KMS-11 (cell line): Measurements from ENCODE around the gene AGER.

Experiments used
- H2AFZ ChIP-seq: fragments of 200-600 bp; sonication (generic); 2 replicates; pipeline ENCODE4 v1.6.1; 2016; ENCODE audit warnings: antibody characterized with exemption, mixed run types, low read depth
- H3K27ac ChIP-seq: fragments of 200-600 bp; sonication (generic); 2 replicates; pipeline ENCODE4 v1.6.1; 2016; ENCODE audit warnings: mild to moderate bottlenecking, mixed run types
- H3K27me3 ChIP-seq: fragments of 200-600 bp; sonication (generic); 2 replicates; pipeline ENCODE4 v1.6.1; 2017; ENCODE audit warnings: mild to moderate bottlenecking, low read depth, mixed run types, moderate library complexity; ENCODE audit not compliant: insufficient read depth
- H3K36me3 ChIP-seq: fragments of 200-600 bp; sonication (generic); 2 replicates; pipeline ENCODE4 v1.6.1; 2017; ENCODE audit warnings: mild to moderate bottlenecking, mixed run types; ENCODE audit not compliant: insufficient read depth
- H3K4me1 ChIP-seq: fragments of 200-600 bp; sonication (generic); 2 replicates; pipeline ENCODE4 v1.6.1; 2016; ENCODE audit warnings: mild to moderate bottlenecking, low read depth, mixed run types; ENCODE audit not compliant: poor library complexity, severe bottlenecking
- H3K4me2 ChIP-seq: fragments of 200-600 bp; sonication (generic); 2 replicates; pipeline ENCODE4 v1.7.0; 2016; ENCODE audit warnings: mild to moderate bottlenecking, mixed run types
- H3K4me3 ChIP-seq: fragments of 200-600 bp; sonication (generic); IDR thresholded peaks from 2 replicates; pipeline ENCODE4 v1.6.1; 2017; ENCODE audit warnings: low read depth, low read length, mixed read lengths; ENCODE audit not compliant: insufficient read depth
- H3K79me2 ChIP-seq: fragments of 200-600 bp; sonication (generic); 2 replicates; pipeline ENCODE4 v1.6.1; 2016; ENCODE audit warnings: low read depth, mixed run types; ENCODE audit not compliant: insufficient read depth
- H3K9ac ChIP-seq: fragments of 200-600 bp; sonication (generic); 2 replicates; pipeline ENCODE4 v1.6.1; 2016; ENCODE audit warnings: mild to moderate bottlenecking, mixed run types
- H4K20me1 ChIP-seq: fragments of 200-600 bp; sonication (generic); 2 replicates; pipeline ENCODE4 v1.6.1; 2016; ENCODE audit warnings: mild to moderate bottlenecking, mixed run types; ENCODE audit not compliant: insufficient read depth
- TF ChIP-seq, protein P1 (sequence below): fragments of 200-600 bp; sonication (generic); conservative IDR thresholded peaks from 2 replicates; pipeline ENCODE4 v1.6.1; 2017; ENCODE audit warnings: low read depth, mild to moderate bottlenecking, antibody characterized with exemption, low read length, moderate library complexity, mixed read lengths

AGER gene

DNA sequence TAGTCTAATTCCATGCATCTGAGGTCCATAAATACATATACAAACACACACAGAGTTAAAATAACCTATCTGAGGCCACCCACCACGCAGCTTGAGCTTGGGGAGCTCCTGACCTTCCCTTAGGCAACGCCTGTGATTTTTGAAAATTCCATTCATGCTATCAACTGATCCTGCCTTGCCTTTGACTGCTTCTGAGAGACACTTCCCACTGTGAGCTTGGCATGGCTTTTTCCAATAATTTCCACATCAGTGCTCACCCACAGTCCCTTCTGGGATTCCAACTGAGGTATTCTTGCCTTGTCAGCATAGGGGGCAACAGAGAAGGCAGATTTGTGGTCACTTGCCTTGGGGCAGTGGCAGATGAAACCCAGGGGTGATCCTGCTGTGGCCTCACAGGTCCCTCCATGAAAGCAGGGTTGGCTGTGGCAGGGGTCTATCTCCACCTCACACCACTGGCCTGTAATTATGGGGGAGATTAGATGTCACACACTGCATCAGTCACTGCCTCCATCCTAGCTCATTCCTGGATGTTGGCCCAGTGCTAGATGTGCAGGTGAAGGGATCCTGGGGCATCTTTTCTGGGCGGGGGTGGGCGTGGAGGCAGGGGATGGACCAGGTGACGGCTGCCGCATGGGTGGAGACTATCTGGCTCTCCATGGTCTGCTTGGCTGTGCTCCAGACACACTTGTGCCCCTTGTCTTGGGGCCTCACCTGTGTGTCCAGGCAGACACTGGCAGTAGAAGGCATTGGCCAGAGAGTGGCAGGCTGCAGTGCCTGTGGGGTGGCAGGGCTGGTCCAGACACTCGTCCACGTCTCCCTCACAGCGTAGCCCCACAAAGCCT, 19.6 kb upstream of the AGER start:
- no peak overlapping the region for H3K27ac ChIP-seq
- H3K9ac ChIP-seq: no peak overlapping the region
- TF ChIP-seq, protein P1, sequence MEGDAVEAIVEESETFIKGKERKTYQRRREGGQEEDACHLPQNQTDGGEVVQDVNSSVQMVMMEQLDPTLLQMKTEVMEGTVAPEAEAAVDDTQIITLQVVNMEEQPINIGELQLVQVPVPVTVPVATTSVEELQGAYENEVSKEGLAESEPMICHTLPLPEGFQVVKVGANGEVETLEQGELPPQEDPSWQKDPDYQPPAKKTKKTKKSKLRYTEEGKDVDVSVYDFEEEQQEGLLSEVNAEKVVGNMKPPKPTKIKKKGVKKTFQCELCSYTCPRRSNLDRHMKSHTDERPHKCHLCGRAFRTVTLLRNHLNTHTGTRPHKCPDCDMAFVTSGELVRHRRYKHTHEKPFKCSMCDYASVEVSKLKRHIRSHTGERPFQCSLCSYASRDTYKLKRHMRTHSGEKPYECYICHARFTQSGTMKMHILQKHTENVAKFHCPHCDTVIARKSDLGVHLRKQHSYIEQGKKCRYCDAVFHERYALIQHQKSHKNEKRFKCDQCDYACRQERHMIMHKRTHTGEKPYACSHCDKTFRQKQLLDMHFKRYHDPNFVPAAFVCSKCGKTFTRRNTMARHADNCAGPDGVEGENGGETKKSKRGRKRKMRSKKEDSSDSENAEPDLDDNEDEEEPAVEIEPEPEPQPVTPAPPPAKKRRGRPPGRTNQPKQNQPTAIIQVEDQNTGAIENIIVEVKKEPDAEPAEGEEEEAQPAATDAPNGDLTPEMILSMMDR: no peak
- no peaks in the 10 kb centered on the region for H3K27me3 ChIP-seq
- no peaks in the 10 kb centered on the region for H3K4me1 ChIP-seq
- no peaks in the 10 kb centered on the region for H3K36me3 ChIP-seq
- H3K79me2 ChIP-seq: no peaks in the 10 kb centered on the region
- no peak overlapping the region for H2AFZ ChIP-seq
- H3K4me2 ChIP-seq: no peak overlapping the region
- no peak overlapping the region for H3K4me3 ChIP-seq
- no peaks in the 10 kb centered on the region for H4K20me1 ChIP-seq

GRCh38 chr6:32202186-32202585, 18.1 kb upstream of the AGER start:
- Histone ChIP-seq H3K4me2 (no peak overlapping the region), H3K36me3 (no peaks in the 10 kb centered on the region), H4K20me1 (no peaks in the 10 kb centered on the region), H3K27ac (no peak overlapping the region), H3K27me3 (no peaks in the 10 kb centered on the region), H2AFZ (no peak overlapping the region), H3K79me2 (no peaks in the 10 kb centered on the region), H3K4me3 (no peak overlapping the region), H3K4me1 (peaks cover 5% of the 10 kb centered on the region), H3K9ac (no peak overlapping the region)
- TF ChIP-seq, protein P1: no peak

DNA sequence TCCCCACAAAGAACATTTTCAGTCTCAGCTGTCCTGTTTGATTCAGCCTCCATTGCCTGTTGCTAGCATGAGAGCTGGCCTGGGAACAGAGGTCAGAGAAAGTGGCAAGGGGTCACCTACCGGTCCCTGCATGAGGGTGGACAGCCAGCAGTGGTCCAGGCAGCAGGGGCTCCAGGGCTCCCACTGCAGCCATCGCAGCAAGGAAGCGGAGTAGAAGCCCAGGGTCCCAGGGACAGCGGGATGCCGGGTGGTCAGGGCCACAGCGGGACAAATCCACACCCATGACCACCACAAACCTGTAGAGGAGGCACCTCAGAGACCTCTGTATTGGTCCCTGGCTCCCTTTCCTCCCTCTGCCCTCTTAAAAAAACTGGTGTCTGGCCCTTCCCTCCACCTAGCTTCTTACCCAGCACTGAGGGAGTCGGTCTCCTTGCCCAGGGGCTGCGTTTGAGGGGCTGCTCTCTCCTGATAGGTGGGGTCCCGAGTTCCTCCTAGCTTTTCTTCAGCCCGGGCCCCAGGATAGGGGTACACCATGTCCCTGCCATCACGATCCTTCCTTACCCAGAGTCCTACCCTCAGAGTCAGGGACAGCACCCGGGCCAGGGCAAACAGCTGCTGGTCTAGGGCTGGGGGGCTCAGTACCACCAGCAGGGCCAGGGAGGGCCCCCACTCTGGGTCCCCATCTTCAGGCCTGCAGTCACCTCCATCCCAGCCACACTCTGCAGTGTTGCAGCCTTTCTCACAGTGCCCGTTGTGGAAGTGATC, 16.8 kb upstream of the AGER start:
- H3K4me3 ChIP-seq: no peak overlapping the region
- no peaks in the 10 kb centered on the region for H3K27me3 ChIP-seq
- no peaks in the 10 kb centered on the region for H3K36me3 ChIP-seq
- no peaks in the 10 kb centered on the region for H3K79me2 ChIP-seq
- H3K9ac ChIP-seq: no peak overlapping the region
- no peak overlapping the region for H2AFZ ChIP-seq
- no peak overlapping the region for H3K27ac ChIP-seq
- no peak overlapping the region for H3K4me2 ChIP-seq
- peaks cover 13% of the 10 kb centered on the region for H3K4me1 ChIP-seq
- no peaks in the 10 kb centered on the region for H4K20me1 ChIP-seq
- TF ChIP-seq, protein P1: no peak

DNA sequence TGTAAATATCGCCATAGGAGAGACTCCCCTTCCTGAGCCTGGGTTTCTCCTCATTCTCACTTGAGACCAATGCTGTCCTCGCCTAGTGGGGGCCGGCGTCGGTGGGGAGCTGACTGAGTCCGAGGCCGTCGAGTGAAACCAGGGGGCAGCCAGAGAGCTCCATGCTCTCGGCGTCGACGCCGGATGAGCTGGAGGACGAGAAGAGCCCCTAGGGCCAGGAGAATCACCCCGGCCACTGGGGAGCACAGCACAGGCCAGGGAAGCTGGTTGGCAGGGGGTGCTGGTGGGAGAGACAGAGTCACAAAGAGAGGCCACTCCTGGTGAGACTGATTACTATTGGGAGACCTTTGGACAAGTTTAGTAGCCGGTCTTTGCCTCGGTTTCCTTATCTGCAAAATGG, 14.8 kb upstream of the AGER start:
- H3K27ac ChIP-seq: no peak overlapping the region
- H3K9ac ChIP-seq: no peak overlapping the region
- H4K20me1 ChIP-seq: no peaks in the 10 kb centered on the region
- H2AFZ ChIP-seq: no peak overlapping the region
- no peaks in the 10 kb centered on the region for H3K27me3 ChIP-seq
- TF ChIP-seq, protein P1: no peak
- no peaks in the 10 kb centered on the region for H3K36me3 ChIP-seq
- H3K4me2 ChIP-seq: no peak overlapping the region
- H3K79me2 ChIP-seq: no peaks in the 10 kb centered on the region
- H3K4me3 ChIP-seq: no peak overlapping the region
- H3K4me1 ChIP-seq: peaks cover 26% of the 10 kb centered on the region
